AG04449 (cell line): ENCODE results near the gene CREBRF.

ENCODE experiments used
- CTCF ChIA-PET: fragments of 350-600 bp; formaldehyde crosslinking; extraction: SDS; loops from one replicate; lab custom pipeline; 2021; ENCODE audit warnings: antibody characterized with exemption; lab: Yijun Ruan, JAX
- POLR2A ChIA-PET: fragments of 400-600, 350-600 bp; formaldehyde crosslinking; extraction: SDS; loops from one replicate; lab custom pipeline; 2020; ENCODE audit warnings: antibody characterized with exemption, inconsistent platforms; lab: Yijun Ruan, JAX
- DNase-seq: peaks from one replicate; pipeline ENCODE4 v3.0.0-alpha.2; 2010; ENCODE audit warnings: low read depth, low spot score
- H3K4me3 ChIP-seq: 2 replicates; pipeline ENCODE4 v1.5.1; 2011; ENCODE audit warnings: low read depth, mild to moderate bottlenecking, control low read depth, low read length
- CTCF ChIP-seq: IDR thresholded peaks from one replicate; pipeline ENCODE4 v1.5.1; 2011; ENCODE audit warnings: mild to moderate bottlenecking, moderate library complexity, low read length, control low read depth, inconsistent platforms; ENCODE audit not compliant: insufficient read depth; ENCODE audit errors: missing control alignments

The CREBRF gene

GRCh38 chr5:173089581-173089980, 33.4 kb downstream of the CREBRF start:
- no peak for DNase-seq
- no peak overlapping the region for H3K4me3 ChIP-seq
- CTCF ChIA-PET, result no interaction called here
- TF ChIP-seq CTCF, result no peak
- POLR2A ChIA-PET, result no interaction called here

- no peak for DNase-seq
- no peak for TF ChIP-seq CTCF
- ChIA-PET POLR2A (no interaction called here), CTCF (no interaction called here)
- H3K4me3 ChIP-seq, result no peak overlapping the region
Measured at GRCh38 chr5:173090639-173091038, 34.5 kb downstream of the CREBRF start.

- TF ChIP-seq CTCF, result no peak
- no peak overlapping the region for H3K4me3 ChIP-seq
- no peak for DNase-seq
- CTCF ChIA-PET, result no interaction called here
- POLR2A ChIA-PET, result no interaction called here
Measured at GRCh38 chr5:173091981-173092380, 35.8 kb downstream of the CREBRF start.

GRCh38 chr5:173093606-173094005, 37.5 kb downstream of the CREBRF start:
- TF ChIP-seq CTCF, result no peak
- ChIA-PET POLR2A (no interaction called here), CTCF (no interaction called here)
- no peak overlapping the region for H3K4me3 ChIP-seq
- DNase-seq, result no peak

- CTCF ChIA-PET, result no interaction called here
- no peak overlapping the region for H3K4me3 ChIP-seq
- DNase-seq, result peak; percentile 23
Measured at GRCh38 chr5:173094012-173094661, 38.0 kb downstream of the CREBRF start.

GRCh38 chr5:173098787-173099186, 42.6 kb downstream of the CREBRF start:
- CTCF ChIA-PET, result no interaction called here
- DNase-seq, result no peak
- TF ChIP-seq CTCF, result no peak
- no peak overlapping the region for H3K4me3 ChIP-seq
- POLR2A ChIA-PET, result no interaction called here

More at GRCh38 chr5:173094012-173094661, 38.0 kb downstream of the CREBRF start:
- no peak for TF ChIP-seq CTCF
- POLR2A ChIA-PET, result no interaction called here
